GM10248 (cell line): ENCODE measurements around the gene STX8.
A peak's percentile ranks its signal among the peaks of the same experiment; 100 is the strongest.

Experiments
- CTCF ChIA-PET: fragments of 300-600 bp; sonication (Branson Sonifier 250); formaldehyde crosslinking; extraction: SDS; loops from one replicate; lab custom pipeline; 2021; ENCODE audit warnings: antibody characterized with exemption; lab: Yijun Ruan, JAX
- POLR2A ChIA-PET: fragments of 350-650 bp; sonication (Branson Sonifier 250); formaldehyde crosslinking; extraction: SDS; loops from one replicate; lab custom pipeline; 2020; ENCODE audit warnings: antibody characterized with exemption; lab: Yijun Ruan, JAX
- DNase-seq: peaks from one replicate; pipeline ENCODE4 v3.0.0; 2012; ENCODE audit errors: extremely low spot score
- CTCF ChIP-seq: IDR thresholded peaks from 2 replicates; pipeline ENCODE4 v1.5.1; 2012; ENCODE audit warnings: mild to moderate bottlenecking, low read depth; ENCODE audit errors: extremely low read depth, missing control alignments, control extremely low read depth

The STX8 gene

DNA sequence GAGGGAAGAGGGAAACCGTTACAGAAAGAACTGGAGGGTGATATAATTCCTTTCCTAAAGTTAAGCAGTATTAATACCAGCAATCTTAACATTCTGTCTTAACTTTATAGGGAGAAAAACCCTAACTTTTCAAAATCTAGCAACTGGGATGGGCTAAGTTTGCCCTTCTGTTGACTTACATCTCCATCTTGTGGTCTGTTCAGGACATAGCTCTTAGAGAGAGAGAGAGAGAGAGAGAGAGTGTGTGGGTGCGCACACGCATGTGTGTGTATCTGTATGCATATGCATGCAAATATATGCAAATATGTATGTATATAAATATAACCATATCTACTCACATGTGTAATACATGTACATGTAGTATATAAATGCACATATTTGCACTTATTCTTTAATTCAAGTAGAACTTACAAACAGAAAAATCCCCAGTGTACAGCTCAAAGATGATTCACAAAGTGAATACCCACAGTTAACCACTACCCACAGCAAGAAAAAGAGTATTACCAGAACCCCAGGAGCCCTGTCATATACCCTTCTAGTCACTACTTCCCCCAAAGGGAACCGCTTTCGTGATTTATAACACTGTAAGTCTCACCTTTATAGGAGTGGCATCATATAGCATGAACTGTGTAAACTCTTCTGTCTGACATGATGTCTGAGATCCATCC lies 46.5 kb downstream of the STX8 start:
- CTCF ChIA-PET: interaction anchor here (1.3 kb wide), 1 partner anchor 21 kb away, joined by 4 read pairs; no protein-coding TSS in a partner anchor
- POLR2A ChIA-PET: no interaction called here

DNA sequence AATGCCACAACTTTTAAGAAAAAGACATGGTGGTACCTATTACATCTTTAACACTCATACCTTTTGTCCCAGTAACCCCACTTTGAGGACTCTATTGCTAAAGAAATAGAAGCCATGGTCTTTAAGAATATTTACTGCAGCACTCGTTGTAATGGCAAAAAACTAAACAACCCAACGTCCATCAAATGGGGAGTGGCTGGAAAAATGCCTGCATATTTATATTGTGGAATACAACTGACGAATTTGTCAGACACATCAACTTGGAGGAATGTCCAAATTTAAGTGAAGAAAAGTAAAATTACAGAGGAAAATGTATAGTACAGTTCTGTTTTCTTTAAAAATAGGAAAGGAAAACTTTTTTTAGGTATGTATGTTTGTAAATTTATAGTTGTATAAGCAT lies 47.8 kb downstream of the STX8 start:
- no peak for TF ChIP-seq CTCF
- CTCF ChIA-PET: no interaction called here
- POLR2A ChIA-PET: no interaction called here
- no peak for DNase-seq

More for the DNA sequence above, 46.5 kb downstream of the STX8 start:
- peak; percentile 36 for DNase-seq
- TF ChIP-seq CTCF: peak; percentile 43

DNA sequence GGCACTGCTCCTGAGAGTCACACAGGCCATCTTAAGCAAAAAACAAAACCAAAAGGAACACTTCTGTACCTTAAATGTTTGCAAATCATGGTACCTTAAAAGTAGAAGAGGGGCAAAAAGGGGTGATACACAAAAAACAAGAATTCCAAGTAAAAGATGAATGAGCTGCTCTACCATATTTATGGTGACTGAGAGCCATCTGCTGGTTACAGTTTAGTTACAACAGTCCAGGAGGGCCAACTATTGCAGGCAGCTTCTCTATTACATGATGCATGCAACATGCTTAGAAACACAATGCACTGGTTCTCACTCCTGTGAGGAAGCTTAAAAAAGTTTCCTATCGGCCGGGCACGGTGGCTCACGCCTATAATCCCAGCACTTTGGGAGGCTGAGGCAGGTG lies 53.5 kb downstream of the STX8 start:
- POLR2A ChIA-PET: no interaction called here

GRCh38 chr17:9521062-9521461 lies 54.6 kb downstream of the STX8 start:
- POLR2A ChIA-PET: no interaction called here
- CTCF ChIA-PET: interaction anchor here (1.1 to 2.6 kb wide), 5 partner anchors 8 to 523 kb away, joined by 3 to 6 read pairs (median 5); no protein-coding TSS in a partner anchor
- no peak for TF ChIP-seq CTCF
- DNase-seq: no peak

More for the DNA sequence above, 53.5 kb downstream of the STX8 start:
- peak; percentile 52 for DNase-seq
- CTCF ChIA-PET: interaction anchor here (1.0 to 2.6 kb wide), 9 partner anchors 9 to 580 kb away, joined by 3 to 7 read pairs (median 5); no protein-coding TSS in a partner anchor
- peak; percentile 54 for TF ChIP-seq CTCF

GRCh38 chr17:9520649-9521048 lies 55.0 kb downstream of the STX8 start:
- POLR2A ChIA-PET: no interaction called here
- no peak for DNase-seq
- no peak for TF ChIP-seq CTCF
- CTCF ChIA-PET: interaction anchor here (0.8 to 1.2 kb wide), 4 partner anchors 22 to 626 kb away, joined by 3 read pairs; no protein-coding TSS in a partner anchor

DNA sequence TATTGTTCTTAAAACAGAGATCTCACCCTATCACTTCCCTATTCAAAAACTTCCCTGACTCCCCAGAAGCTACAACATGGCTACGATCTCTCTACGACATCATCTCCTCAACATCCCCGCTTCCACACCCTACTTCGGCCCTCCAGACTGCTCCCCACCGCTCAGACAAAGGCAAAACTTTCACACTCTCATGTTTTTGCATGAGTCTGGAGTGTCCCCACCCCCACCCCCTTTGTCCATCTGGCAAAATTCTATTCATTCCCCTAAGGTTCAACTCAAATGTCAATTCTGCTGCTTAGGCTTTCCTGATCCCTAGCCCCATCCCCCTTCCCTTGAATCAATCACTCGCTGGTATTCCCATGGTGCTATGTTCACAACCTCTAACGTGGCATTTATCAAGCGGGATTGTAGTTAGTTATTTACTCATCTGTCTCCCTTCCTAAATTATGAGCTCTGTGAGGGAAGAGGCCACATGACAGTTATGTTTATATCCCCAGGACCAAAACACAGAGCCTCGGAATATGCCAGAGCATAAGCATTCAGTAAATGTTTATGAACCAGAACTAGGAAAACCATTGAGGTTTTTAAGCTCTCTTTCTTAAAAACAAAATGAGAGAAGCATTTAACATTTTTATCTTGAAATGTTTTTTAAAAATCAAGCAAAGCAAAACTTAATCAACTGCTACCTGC lies 55.9 kb downstream of the STX8 start:
- DNase-seq: no peak
- CTCF ChIA-PET: interaction anchor here (0.8 to 1.1 kb wide), 3 partner anchors 22 to 625 kb away, joined by 3 read pairs; no protein-coding TSS in a partner anchor

More for the DNA sequence above, 55.9 kb downstream of the STX8 start:
- POLR2A ChIA-PET: interaction anchor here (0.6 kb wide), 1 partner anchor 241 kb away, joined by 10 read pairs; no protein-coding TSS in a partner anchor
- no peak for TF ChIP-seq CTCF
